Superior temporal gyrus (tissue), 1 donor: ENCODE measurements around the gene HLF.
A peak's percentile ranks its signal among the peaks of the same experiment; 100 is the strongest.

Experiments used
- DNase-seq: peaks from one replicate; pipeline ENCODE4 v3.0.0-alpha.2; 2016; ENCODE audit errors: extremely low spot score

HLF gene

DNA sequence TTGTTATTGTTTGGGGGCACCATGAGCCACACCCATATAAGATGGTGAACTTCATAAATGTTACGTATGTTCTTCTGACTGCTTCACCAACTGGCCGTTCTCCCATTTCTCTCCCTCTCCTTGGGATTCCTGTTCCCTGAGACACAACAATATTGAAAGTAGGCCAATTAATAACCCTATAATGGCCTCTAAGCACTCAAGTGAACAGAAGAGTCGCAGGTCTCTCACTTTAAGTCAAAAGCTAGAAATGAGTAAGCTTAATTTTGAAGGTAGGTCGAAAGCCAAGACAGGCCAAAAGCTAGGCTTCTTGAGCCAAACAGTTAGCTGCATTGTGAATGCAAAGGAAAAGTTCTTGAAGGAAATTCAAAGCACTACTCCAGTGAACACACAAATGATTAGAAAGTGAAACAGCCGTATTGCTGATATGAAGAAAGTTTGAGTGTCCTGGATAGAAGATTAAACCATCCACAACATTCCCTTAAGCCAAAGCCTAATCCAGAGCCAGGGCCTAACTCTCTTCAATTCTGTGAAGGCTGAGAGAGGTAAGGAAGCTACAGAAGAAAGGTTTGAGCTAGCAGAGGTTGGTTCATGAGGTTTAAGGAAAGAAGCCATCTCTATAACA, 25.8 kb downstream of the HLF start:
- no peak for DNase-seq

DNA sequence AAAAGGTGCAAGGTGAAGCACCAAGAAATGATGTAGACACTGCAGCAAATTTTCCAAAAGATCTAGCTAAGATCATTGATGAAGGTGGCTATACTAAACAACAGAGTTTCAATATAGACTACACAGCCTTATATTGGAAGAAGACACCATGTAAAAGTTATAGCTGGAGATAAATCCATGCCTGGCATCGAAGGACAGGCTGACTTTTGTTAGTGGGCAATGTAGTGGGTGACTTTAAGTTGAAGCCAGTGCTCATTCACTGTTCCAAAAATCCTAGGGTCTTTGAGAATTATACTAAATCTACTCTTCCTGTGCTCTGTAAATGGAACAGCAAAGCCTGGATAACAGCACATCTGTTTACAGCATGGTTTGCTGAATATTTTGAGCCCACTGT, 26.4 kb downstream of the HLF start:
- no peak for DNase-seq

DNA sequence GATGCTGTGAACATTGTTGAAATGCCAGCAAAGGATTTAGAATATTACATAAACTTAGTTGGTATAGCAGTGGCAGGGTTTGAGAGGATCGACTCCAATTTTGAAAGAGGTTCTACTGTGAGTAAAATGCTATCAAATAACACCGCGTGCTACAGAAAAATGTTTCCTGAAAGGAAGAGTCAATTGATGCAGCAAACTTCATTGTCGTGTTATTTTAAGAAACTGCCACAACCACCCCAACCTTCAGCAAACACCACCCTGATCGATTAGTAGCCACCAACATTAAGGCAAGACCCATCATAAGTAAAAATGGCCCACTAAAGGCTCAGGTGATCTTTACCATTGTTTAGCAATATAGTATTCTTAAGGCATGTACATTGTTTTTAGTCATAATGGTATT, 27.3 kb downstream of the HLF start:
- no peak for DNase-seq

DNA sequence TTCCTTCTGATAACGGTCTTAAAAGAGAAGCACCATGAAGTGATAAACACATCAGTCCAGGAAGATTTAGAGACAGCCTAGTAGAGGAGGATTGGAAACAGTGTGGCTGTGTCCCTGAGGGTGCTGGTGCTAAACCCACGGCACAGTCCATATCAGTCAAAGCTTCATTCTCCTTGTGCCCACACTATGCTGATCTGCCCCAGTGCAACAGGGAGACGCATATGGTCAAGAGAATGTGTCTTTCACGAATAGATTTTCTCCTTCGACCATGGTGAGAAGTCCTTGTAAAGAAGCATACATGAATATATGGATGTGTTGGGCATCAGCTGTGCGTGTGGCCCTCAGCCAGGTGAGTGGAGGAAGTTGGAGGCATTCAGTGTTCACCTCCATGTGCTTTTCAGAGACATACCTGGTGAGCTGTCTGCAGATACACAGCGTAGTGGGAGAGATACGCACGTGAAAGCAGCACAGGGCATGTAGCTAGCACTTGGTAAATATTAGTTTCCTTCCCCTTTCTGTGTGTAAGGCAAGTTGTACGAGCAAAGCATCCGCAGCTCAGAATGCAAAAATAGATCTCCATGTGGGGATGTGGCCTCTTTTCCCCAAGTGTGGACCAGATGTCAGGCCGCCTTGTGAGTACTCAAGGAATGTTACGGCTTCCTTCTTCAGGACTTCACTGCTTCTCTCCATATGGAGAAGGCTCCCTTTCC, 29.4 kb downstream of the HLF start:
- DNase-seq, result peak; percentile 31

DNA sequence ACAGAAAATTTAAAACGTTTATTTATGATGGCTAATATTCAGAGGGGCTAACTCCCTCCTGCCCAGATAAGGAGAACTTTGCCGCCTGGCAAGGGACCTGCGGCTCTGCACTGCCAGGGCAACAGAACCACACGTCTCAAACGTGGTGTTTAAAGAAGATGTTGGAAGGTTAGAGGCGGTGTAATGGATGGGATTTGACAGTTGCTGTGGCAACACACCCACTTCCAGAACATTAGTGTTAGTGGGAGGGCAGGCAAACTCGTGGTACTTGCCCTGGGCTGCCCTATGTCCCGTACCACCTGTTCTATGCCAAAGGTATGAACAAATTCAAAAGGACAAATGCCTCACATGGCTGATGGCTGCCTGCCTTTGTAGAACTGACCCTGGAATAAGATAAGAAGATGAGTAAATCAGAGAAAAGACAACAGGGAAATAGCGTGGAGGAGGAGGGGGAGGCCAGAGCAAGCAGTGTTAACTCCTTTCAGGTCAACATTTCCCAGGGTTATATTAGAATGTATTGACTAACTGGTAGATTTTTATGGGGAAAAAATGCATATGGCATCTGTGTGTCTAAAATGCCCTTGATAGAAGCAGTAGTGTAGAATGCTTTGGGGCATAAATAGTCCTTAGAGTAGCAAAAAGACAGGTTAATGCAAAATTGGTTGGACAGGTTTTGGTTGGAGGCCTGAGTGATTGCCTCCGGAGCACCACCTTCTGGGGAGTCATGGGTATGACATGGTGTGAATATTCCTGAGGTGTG, 30.8 kb downstream of the HLF start:
- DNase-seq, result peak; percentile 80

DNA sequence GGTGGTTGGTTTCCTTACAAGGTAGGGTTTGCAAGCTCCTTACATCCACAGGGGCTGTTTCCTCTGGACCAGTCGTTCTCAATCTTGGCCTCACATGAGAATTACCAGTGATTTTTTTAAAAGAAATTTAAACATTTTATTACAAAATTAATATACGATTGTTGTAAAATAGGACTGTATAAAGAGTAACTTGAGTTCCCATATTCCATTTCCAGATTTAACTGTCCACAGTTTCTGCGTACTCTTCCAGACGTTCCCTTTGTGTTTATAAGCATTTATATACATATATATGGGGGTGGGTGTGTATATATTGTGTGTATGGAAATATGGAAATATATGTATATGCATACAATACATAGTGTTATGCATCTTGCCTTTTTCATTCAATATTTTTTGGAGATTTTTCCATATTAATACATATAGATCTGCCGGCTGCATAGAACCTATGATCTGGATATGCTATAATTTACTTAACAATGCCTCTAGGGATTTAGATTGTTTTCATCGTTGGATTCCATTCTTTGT, 31.5 kb downstream of the HLF start:
- DNase-seq, result peak; percentile 11

DNA sequence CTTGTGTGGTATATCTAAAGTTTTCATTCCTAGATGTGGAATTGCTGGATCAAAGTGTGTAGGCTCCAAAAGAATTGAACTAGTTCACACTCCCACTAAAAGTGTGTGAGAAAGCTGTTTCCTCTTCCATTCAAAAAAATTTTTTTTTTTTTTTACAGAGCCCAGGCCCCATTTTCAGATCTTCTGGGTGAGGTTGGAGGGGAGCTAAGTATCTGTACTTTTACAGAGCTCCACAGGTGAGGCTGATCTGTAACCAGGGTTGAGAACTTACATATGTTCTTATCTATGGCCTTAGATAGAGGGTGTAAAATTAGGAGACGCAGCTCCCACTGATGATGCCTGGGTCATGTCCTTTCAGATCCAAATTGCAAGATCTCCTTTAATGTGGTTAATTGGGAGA, 31.9 kb downstream of the HLF start:
- no peak for DNase-seq

DNA sequence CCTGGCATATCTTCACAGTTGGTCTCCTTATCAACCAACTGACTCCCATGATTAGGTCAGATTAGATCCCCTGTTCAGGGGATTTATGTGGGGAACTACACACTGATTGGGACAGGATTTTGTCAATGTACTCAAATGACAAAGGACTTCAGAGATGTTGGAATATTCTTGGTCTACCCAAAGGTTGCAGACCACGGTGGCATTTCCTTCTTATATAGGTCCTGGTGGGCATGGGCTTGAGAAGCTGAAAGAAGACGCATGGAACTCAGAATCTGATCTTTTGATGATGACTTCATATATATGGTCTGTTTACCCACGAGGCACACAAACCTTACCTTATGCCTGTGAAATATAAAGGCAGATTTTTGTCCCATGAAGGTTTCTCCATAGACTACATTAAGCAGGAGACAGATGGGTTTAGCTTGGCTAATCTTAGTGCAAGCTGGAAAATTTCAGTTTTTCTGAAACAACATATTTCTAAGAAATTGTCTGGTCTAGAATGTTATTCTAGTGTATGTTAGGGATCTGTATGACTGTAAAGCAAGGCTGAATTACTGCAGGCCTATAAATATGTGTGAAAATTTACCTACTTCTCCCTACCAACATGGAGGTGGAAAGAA, 33.5 kb downstream of the HLF start:
- DNase-seq, result peak; percentile 8

DNA sequence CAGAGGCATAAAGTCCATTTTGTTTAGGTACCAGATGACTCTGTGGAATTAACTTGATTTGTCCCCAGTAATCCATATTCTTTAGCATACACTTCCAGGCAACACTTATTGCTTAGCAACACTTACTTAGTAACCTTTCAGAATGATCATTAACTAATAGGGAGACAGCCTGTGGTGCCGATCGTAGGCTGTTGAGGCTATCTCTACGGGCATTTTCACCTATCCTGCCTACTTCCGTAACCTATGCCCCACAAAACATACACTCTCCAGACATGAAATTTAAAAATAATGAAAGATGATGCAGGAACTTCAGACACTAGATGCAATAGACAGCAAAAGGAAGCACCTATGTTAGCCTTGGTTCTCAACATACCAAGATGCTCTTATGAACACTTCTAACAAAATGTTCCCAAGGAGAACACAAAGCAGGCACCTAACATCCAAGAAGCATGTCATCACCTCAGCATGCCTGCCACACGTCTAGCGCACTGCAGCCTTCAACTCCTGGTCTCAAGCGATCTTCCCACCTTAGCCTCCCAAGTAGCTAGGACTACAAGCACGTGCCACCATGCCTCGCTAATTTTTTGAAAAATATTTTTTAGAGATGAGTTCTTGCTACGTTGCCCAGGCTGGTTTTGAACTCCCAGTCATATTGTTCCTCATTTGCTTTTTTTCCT, 34.5 kb downstream of the HLF start:
- no peak for DNase-seq

DNA sequence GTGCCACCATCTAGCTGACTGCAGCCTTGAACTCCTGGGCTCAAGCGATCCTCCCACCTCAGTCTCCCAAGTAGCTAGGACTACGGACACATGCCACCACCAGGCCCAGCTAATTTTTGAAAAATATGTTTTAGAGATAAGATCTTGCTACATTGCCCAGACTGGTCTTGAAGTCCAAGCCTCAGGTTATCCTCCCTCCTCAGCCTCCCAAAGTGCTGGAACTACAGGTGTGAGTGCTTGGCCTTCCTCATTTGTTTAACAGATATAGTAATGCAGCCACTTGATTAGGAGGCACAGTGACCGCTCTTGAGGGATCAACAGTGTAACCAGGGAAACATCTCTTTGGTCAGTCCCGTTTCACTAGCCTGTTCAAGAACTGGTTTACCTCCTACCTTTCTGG, 35.1 kb downstream of the HLF start:
- DNase-seq, result no peak

DNA sequence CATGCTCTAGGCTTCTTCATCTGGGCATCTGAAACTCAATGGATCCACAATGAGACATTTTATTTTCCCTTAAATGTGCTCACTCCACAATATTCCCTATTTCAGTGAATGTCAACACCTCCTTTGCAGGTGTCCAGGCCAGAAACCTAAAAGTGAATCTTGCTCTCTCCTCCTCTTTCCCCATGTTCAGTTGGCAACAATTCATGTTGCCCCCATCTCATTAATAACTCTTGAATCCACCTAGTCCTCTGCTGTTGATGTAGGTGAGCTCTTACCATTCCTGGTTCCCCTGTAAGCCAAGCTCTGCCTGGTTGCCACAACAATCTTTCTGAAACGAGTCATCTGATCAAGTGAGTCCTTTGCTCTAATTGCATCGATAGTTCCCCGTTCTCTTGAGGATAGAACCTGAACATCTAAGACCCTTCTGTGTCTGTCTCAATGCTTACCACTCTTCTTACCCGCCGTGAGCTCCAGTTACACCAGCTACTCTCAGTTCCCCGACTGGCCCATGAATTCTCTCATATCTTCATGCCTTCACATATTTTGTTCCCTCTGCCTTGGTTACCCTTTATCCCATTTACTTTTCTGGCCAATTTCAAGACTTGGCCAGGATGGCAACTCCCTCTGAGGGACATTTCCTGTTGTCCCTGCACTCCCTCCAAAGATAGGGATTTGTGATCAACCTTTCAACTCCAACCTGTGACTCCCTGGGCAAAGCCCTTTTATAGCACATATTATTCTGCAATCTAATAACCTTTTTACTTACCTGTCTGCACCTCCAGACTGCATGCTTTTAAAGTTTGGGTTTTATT, 35.9 kb downstream of the HLF start:
- DNase-seq, result no peak

DNA sequence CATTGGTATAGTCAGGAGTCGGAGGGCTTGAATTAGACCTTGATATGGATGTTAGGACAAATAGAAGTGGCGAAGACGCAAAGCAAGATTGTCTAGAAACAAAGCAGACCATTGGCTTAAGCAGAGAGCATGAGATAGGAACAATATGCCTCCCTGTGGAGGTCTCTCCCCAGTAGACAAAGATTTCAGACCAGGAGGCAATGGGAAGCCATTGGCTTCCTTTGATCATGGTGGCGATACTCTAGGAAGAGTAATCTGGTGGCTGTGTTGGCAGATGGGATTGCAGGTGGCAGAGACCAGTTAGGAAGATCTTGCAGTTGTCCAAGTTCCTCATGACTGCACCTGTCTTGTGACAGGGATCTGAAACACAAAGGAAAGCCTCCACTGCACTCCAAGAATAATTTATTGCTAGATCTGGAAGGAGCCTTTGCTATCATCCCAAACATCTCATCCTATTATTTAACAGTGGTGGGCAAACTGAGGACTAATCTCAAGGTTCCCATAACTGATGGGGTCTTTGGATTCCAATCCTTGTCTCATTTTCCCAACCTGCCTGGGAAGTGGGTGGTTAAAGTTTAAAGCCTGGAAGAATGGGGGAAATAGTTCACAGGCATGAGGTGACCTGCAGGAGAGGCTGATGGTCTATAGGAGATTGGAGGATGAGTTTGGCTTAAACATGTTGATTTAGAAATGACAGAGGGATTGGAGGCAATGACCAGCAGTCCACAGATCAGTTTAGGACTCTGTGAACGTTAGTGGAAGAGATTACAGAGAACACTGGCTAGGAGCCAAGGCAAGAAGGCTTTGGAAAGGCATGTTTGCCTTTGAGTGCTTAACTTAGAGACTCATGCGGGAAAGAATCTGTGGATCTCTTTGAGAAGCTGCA, 37.0 kb downstream of the HLF start:
- no peak for DNase-seq

DNA sequence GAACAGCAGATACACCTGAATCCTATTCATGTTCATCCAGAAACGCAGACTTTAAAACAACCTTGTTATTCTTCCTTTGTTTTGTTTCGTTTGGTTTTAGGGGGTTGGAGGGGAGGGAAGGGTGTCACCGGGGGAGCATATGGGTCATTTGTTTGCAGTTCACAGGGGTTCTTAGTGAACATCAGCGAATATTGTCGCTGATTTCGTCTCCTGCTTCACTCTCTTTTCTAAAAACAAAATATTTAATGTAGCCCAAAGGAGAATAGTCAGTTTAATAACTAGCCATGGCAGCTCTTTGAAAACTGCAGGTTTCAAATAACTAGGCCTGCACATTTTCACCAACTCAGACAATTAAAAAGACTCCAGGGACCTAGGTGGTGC, 37.6 kb downstream of the HLF start:
- no peak for DNase-seq

DNA sequence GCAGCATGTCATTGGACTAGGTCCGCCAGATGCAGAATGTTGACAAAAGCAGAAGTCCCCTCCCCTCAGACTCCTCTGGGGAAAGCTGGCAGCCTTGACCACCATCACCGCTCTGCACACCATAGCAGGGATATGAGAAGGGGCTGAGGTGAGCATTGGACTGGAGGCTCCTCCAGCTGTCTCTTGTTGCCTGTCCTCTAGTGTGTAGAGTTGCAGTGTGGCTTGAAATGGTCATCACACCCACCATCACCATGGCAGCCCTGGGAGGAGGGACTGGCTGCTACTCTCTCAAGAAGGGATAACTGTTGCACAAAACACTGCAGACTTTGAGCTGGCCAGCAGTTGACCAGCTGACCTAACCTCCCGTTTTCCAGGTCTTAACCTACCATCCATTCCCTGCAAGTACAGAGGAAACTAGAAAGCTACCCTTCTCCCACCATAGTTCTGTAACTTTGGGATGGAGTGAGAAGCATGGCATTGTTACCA, 38.3 kb downstream of the HLF start:
- DNase-seq, result no peak

DNA sequence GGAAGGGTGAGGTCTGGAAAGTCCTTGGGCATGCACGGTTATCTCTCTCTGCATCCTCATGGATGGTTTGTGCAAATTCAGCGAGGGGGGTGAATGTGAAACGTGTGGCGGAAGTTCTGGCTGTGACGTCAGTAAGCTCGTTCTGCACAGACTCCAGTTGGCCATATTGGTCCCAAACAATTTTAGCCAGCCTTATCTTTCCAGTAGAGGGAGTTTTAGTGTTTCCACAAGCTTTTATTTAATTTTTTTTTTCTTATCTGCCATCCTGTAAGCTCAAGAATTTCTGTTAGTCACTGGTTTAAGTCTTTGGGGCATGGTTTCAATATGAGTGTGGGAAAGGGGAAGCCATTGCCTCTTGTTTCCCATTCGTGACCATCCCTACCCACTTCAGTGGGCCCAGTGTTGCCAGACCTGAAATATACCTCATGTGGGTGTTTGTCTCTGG, 39.0 kb downstream of the HLF start:
- DNase-seq, result no peak

DNA sequence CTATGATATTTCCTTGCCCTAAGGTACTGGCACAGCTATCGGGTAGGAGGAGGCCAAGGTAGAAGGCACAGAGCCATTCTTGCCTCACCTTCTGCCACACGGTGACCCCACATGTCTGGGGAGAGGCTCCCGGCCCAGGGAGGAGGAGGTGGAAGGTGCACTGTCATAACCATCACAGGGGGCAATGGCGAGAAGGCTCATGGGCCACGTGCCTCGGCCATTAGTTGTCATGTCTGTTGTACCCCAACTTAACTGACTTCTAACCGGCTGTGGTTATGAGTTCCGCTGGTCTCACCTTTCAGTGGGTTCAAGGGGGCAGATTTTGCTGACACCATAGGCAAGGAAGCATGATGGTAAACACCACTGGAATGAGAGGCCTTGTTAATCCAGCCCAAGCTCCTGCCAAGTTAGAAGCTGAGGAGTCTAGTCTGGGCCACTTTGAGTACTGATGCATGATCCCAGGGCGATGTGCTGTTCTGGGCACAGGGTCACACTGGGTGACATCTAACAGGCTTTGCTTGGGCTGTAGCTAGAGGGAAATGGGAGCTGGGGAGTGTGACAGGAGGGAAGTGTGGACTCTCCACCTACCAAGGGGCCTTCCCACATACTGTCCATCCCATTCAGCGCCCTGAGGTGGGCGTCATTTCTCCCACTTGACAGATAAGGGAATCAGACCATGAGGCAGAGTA, 39.6 kb downstream of the HLF start:
- no peak for DNase-seq

DNA sequence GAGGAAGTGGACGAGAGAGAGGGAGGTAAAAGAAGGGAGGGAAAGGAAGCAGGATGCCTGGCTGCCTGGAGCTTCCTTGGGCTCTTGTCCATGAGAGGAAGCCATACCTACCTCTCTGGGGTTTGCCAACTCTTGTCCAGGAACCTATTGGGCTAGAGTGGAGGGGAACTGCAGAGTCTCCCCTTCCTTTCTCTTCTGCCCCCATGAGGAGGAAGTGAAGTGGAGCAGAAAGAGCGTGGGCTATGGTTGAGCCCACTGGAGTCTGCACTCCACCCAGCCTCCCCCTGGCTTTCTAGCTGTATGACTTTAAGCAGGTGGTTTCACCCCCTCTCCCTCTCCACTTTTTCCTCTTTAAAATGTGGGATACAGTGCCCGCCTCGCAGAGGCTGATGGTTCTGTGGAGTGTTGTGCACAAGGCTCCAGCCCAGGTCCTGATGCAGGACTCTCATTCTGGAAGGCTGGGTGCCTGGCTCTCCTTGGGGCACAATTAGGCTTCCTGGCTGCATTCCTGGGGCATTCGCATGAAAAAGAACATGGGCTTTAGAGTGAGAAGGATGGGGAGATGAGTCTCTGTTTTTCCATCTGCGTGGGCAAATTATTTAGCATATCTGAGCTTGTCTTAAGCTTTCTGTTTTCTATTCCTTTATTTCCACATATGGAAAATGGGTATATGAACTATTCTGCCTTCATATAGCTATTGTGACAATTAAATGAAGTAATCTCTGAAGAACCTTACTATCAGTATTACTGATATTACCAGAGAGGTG, 40.7 kb downstream of the HLF start:
- no peak for DNase-seq

DNA sequence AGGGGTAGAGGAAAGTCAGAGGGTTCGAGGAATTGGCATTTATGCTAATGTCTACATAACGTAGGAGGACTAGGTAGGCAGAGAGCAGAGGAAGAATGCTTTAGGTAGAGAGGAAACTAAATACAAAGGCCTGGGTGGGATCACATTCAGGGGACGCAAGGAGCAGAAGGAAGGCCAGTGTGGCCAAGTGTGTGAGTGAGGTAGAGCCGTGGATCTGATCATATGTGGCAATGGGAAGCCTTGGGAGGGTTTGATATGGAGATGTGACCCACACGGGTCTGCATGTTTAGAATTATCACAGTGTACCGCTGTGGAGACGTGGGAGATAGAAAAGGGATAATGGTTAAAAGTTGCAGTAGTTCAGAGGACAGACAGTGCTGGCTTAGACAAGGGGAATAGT, 43.1 kb downstream of the HLF start:
- no peak for DNase-seq
